Endothelial cell of umbilical vein (primary cell): ENCODE measurements around the gene PARM1.

Source experiments
- POLR2A ChIP-seq: IDR thresholded peaks from 2 replicates; pipeline ENCODE4 v1.6.1; 2012; ENCODE audit warnings: low read depth, mild to moderate bottlenecking, control low read depth, low read length
- POLR2AphosphoS5 ChIP-seq: IDR thresholded peaks from 2 replicates; pipeline ENCODE4 v1.6.1; 2012; ENCODE audit warnings: low read depth, mild to moderate bottlenecking, control low read depth, low read length, moderate library complexity; ENCODE audit not compliant: insufficient read depth

DNA sequence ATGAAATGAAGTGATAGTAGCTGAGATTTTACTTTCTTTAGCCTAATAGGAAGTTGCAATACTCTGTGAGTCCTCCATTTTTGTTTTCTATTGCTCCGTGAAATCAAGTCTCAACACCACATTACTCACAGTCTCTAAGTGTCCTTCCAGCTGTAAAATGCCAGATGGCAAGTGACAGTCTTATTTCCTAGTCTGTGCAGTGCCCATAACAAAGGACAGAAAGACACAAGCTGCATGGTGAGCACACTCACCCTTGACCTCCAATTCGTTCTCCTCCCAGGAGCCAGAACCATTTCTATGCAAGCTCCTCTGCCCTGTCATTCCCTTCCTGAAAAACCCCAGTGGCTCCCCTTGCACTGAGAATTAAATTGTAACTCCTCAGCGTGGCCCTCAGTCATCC, 101.6 kb downstream of the PARM1 start:
- TF ChIP-seq POLR2AphosphoS5 (no peak), POLR2A (no peak)
